GM10248 (cell line): Measurements from ENCODE around the gene CEBPB.

Source experiments
- CTCF ChIA-PET: fragments of 300-600 bp; sonication (Branson Sonifier 250); formaldehyde crosslinking; extraction: SDS; loops from one replicate; lab custom pipeline; 2021; ENCODE audit warnings: antibody characterized with exemption; lab: Yijun Ruan, JAX
- POLR2A ChIA-PET: fragments of 350-650 bp; sonication (Branson Sonifier 250); formaldehyde crosslinking; extraction: SDS; loops from one replicate; lab custom pipeline; 2020; ENCODE audit warnings: antibody characterized with exemption; lab: Yijun Ruan, JAX
- DNase-seq: peaks from one replicate; pipeline ENCODE4 v3.0.0; 2012; ENCODE audit errors: extremely low spot score
- TF ChIP-seq, protein P1 (sequence below): IDR thresholded peaks from 2 replicates; pipeline ENCODE4 v1.5.1; 2012; ENCODE audit warnings: mild to moderate bottlenecking, low read depth; ENCODE audit errors: extremely low read depth, missing control alignments, control extremely low read depth

CEBPB gene

DNA sequence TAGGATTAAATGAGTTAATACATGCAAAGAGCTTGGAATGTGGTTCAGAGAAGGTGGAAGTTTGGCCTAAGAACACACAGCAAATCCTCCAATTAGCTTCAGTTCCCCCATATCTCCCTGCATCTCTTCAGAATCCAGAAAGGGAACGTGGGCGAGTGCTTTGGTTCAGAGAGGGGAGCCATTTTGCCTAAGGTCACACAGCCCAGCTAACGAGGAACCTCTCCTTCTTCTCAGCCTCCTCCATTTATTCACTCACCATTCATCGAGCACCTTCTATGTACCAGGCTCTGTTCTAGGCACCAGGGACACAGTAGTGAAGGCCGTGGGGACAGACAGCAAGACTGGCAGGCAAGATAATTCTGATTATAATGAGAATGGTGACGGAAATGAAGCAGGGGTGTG lies 2.3 kb upstream of the CEBPB start:
- ChIA-PET CTCF (interaction anchor here (0.7 to 17.7 kb wide), 10 partner anchors 9 to 561 kb away, joined by 3 to 243 read pairs (median 6); no protein-coding TSS in a partner anchor), POLR2A (no interaction called here)

GRCh38 chr20:50188879-50189680 lies 1.6 kb upstream of the CEBPB start:
- TF ChIP-seq, protein P1, sequence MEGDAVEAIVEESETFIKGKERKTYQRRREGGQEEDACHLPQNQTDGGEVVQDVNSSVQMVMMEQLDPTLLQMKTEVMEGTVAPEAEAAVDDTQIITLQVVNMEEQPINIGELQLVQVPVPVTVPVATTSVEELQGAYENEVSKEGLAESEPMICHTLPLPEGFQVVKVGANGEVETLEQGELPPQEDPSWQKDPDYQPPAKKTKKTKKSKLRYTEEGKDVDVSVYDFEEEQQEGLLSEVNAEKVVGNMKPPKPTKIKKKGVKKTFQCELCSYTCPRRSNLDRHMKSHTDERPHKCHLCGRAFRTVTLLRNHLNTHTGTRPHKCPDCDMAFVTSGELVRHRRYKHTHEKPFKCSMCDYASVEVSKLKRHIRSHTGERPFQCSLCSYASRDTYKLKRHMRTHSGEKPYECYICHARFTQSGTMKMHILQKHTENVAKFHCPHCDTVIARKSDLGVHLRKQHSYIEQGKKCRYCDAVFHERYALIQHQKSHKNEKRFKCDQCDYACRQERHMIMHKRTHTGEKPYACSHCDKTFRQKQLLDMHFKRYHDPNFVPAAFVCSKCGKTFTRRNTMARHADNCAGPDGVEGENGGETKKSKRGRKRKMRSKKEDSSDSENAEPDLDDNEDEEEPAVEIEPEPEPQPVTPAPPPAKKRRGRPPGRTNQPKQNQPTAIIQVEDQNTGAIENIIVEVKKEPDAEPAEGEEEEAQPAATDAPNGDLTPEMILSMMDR: no peak
- no peak for DNase-seq
- CTCF ChIA-PET: interaction anchor here (0.8 to 17.7 kb wide), 11 partner anchors 10 to 602 kb away, joined by 3 to 243 read pairs (median 6); no protein-coding TSS in a partner anchor
- POLR2A ChIA-PET: no interaction called here

More for the DNA sequence above, 2.3 kb upstream of the CEBPB start:
- TF ChIP-seq, protein P1: no peak
- DNase-seq: no peak

DNA sequence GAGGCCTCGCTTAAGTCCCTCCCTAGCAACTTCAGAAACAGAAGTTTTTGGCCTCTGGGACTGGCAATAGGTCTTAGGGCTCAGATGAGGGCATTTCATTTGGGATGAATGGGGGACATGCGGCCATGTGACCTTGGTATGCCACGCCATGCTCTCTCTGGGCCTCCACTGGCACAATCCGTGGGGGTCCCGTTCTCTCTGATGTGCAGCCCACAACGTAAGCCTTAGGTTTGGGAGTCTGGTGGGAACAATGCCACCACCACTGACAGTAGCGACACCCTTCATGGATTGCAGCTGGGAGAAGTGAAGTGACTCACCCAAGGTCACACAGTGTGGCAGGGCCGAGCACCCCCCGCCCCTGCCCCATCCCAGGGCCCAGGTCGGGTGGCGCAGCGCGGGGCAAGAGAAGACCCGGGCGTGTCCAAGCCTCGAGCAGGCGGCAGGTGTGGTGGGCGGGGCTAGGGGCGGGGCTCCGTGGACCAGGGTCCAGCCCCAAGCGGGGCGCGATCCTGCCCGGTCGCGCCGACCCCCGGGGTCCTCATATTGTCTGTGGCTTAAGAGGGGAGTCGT lies 864 bp upstream of the CEBPB start:
- ChIA-PET CTCF (interaction anchor here (1.2 to 17.7 kb wide), 6 partner anchors 10 to 601 kb away, joined by 3 to 243 read pairs (median 3); no protein-coding TSS in a partner anchor), POLR2A (no interaction called here)
- no peak for DNase-seq
- TF ChIP-seq, protein P1: no peak

DNA sequence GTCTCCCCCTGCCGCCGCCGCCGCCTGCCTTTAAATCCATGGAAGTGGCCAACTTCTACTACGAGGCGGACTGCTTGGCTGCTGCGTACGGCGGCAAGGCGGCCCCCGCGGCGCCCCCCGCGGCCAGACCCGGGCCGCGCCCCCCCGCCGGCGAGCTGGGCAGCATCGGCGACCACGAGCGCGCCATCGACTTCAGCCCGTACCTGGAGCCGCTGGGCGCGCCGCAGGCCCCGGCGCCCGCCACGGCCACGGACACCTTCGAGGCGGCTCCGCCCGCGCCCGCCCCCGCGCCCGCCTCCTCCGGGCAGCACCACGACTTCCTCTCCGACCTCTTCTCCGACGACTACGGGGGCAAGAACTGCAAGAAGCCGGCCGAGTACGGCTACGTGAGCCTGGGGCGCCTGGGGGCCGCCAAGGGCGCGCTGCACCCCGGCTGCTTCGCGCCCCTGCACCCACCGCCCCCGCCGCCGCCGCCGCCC lies 474 bp downstream of the CEBPB start:
- TF ChIP-seq, protein P1: no peak
- CTCF ChIA-PET: interaction anchor here (0.7 to 17.7 kb wide), 9 partner anchors 8 to 382 kb away, joined by 3 to 243 read pairs (median 4); no protein-coding TSS in a partner anchor
- POLR2A ChIA-PET: interaction anchor here (0.8 kb wide), 1 partner anchor 379 kb away, joined by 3 read pairs; no protein-coding TSS in a partner anchor
- DNase-seq: no peak

DNA sequence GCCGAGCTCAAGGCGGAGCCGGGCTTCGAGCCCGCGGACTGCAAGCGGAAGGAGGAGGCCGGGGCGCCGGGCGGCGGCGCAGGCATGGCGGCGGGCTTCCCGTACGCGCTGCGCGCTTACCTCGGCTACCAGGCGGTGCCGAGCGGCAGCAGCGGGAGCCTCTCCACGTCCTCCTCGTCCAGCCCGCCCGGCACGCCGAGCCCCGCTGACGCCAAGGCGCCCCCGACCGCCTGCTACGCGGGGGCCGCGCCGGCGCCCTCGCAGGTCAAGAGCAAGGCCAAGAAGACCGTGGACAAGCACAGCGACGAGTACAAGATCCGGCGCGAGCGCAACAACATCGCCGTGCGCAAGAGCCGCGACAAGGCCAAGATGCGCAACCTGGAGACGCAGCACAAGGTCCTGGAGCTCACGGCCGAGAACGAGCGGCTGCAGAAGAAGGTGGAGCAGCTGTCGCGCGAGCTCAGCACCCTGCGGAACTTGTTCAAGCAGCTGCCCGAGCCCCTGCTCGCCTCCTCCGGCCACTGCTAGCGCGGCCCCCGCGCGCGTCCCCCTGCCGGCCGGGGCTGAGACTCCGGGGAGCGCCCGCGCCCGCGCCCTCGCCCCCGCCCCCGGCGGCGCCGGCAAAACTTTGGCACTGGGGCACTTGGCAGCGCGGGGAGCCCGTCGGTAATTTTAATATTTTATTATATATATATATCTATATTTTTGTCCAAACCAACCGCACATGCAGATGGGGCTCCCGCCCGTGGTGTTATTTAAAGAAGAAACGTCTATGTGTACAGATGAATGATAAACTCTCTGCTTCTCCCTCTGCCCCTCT lies 1.1 kb downstream of the CEBPB start:
- CTCF ChIA-PET: interaction anchor here (0.7 to 17.7 kb wide), 8 partner anchors 9 to 382 kb away, joined by 3 to 243 read pairs (median 4); no protein-coding TSS in a partner anchor
- TF ChIP-seq, protein P1: peak; percentile 36
- POLR2A ChIA-PET: interaction anchor here (0.8 kb wide), 1 partner anchor 378 kb away, joined by 3 read pairs; no protein-coding TSS in a partner anchor

More for the DNA sequence above, 1.1 kb downstream of the CEBPB start:
- peak; percentile 64 for DNase-seq
